Measurements from ENCODE around the gene TRIM54.

The TRIM54 gene

DNA sequence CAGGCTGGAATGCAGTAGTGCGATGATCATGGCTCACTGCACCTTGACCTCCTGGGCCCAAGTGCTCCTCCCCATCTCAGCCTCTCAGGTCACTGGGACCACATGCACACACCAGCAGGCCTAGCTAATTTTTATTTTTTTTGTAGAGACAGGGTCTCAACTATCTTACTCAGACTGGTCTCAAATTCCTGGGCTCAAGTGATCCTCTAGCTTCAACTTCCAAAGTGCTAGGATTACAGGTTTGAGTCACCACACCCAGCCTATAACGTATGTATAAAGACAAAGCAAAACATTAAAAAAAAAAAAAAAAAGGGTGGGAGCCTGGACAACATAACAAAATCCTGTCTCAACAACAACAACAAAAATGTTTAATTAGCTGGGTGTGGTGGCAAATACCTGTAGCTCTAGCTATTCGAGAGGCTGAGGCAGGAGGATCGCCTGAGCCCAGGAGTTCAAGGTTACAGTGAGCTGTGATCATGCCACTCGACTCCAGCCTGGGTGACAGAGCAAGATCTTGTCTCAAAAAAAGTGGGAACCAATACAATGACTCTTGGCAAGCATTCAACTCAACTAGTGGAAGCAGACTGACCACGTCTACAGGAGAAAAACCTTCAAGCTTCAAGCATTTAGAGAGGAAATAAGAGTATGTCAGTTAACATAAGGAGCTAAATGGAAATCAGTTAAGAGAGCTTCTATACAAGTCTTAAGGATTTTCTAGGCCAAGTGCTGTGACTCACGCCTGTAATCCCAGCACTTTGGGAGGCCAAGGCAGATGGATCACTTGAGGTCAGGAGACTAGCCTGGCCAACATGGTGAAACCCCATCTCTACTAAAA is 71.8 kb downstream of the TRIM54 start:
- in situ Hi-C loops (cut with HindIII; ENCODE audit: low sequenced_read_pairs), result no loop called here

- in situ Hi-C loops (cut with HindIII; ENCODE audit: low sequenced_read_pairs), result no loop called here
Observed at GRCh38 chr2:27354597-27354927, 72.3 kb downstream of the TRIM54 start.

DNA sequence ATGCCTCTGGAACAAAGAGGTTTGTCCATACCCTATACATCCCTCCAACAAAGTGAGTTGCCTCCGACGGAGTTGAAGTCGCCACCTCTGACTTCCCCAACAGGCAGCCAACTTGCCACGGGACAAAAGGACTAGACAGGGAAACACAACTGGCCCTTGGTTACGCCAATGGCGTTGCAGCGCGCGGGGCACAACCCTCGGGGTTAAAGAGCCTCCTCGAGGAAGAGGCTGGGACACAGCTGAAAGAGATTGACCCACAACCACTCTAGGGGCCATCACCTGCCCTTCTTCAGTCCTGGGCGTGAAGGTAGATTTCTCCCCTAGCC is 73.8 kb downstream of the TRIM54 start:
- in situ Hi-C loops (cut with HindIII; ENCODE audit: low sequenced_read_pairs), result no loop called here

- in situ Hi-C loops (cut with HindIII; ENCODE audit: low sequenced_read_pairs), result no loop called here
Observed at GRCh38 chr2:27356382-27357181, 74.4 kb downstream of the TRIM54 start, which contains the start of gene GTF3C2. Gene GTF3C2 (minus strand): TSS chr2:27356764. CDS start chr2:27343554, 13,210 bp downstream.
